ENCODE results near the gene PAX5.

PAX5 gene

DNA sequence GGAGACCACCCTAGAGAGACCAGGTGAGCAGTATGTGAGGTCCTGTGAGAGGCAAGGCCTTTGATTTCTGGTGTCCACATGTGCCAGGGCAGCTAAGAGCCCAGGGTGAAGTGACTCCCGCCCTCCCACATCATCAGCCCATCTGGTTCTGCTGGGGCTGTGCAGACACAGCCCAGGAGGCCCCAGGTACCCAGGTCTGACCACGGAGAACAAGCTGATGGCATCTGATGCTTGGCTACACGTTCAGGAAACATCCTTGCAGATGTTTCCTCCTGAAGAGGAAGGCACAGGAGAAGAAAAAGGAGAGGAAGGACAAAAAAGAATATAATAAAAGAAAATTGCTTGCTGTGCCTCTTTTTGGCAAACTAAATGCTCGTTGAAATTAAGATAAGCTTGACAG, 225.8 kb downstream of the PAX5 start:
- no peak for DNase-seq (ENCODE audit: extremely low spot score)
- ChIA-PET CTCF (no interaction called here), POLR2A (no interaction called here)
- TF ChIP-seq ARNT (IDR thresholded peaks at IDR 0.05) (no peak), ZNF384 (IDR thresholded peaks at IDR 0.05) (no peak), SP1 (IDR thresholded peaks at IDR 0.05) (no peak), PKNOX1 (IDR thresholded peaks at IDR 0.05) (no peak), L3MBTL2 (conservative IDR thresholded peaks at IDR 0.05) (no peak), BHLHE40 (IDR thresholded peaks at IDR 0.05; ENCODE audit: borderline replicate concordance) (no peak), CTBP1 (IDR thresholded peaks at IDR 0.05; ENCODE audit: borderline replicate concordance) (no peak), ELF4 (IDR thresholded peaks at IDR 0.05) (no peak), FOXM1 (IDR thresholded peaks at IDR 0.05; ENCODE audit: borderline replicate concordance) (no peak), TARDBP (IDR thresholded peaks at IDR 0.05) (no peak), NFRKB (IDR thresholded peaks at IDR 0.05) (no peak), FOXA1 (IDR thresholded peaks at IDR 0.05) (no peak), SUZ12 (IDR thresholded peaks at IDR 0.05) (no peak), FOXK2 (IDR thresholded peaks at IDR 0.05) (no peak), HDGF (IDR thresholded peaks at IDR 0.05; ENCODE audit: borderline replicate concordance) (no peak)

- TF ChIP-seq FOXM1 (IDR thresholded peaks at IDR 0.05; ENCODE audit: borderline replicate concordance) (no peak), TARDBP (IDR thresholded peaks at IDR 0.05) (no peak), BHLHE40 (IDR thresholded peaks at IDR 0.05; ENCODE audit: borderline replicate concordance) (no peak), NFRKB (IDR thresholded peaks at IDR 0.05) (no peak), HDGF (IDR thresholded peaks at IDR 0.05; ENCODE audit: borderline replicate concordance) (no peak), LEF1 (IDR thresholded peaks at IDR 0.05; ENCODE audit: borderline replicate concordance) (no peak), CTBP1 (IDR thresholded peaks at IDR 0.05; ENCODE audit: borderline replicate concordance) (no peak), SUZ12 (IDR thresholded peaks at IDR 0.05) (no peak), ZNF384 (IDR thresholded peaks at IDR 0.05) (no peak), L3MBTL2 (conservative IDR thresholded peaks at IDR 0.05) (no peak), ELF4 (IDR thresholded peaks at IDR 0.05) (no peak), FOXA1 (IDR thresholded peaks at IDR 0.05) (no peak)
- no peak for DNase-seq (ENCODE audit: extremely low spot score)
- ChIA-PET CTCF (interaction anchor here (0.6 to 1.2 kb wide), 2 partner anchors 13 to 134 kb away, joined by 3 to 5 read pairs; no protein-coding TSS in a partner anchor), POLR2A (no interaction called here)
Observed at GRCh38 chr9:36803961-36804360, 230.1 kb downstream of the PAX5 start.

GRCh38 chr9:36802201-36802920, 231.7 kb downstream of the PAX5 start:
- no peak for DNase-seq (ENCODE audit: extremely low spot score)
- ChIA-PET POLR2A (no interaction called here), CTCF (no interaction called here)
- TF ChIP-seq ARNT (IDR thresholded peaks at IDR 0.05) (no peak), HDGF (IDR thresholded peaks at IDR 0.05; ENCODE audit: borderline replicate concordance) (no peak), BHLHE40 (IDR thresholded peaks at IDR 0.05; ENCODE audit: borderline replicate concordance) (no peak), SP1 (IDR thresholded peaks at IDR 0.05) (no peak), L3MBTL2 (conservative IDR thresholded peaks at IDR 0.05) (no peak), FOXA1 (IDR thresholded peaks at IDR 0.05) (no peak)

- CTCF ChIA-PET: interaction anchor here (1.2 kb wide), 2 partner anchors 55 to 72 kb away, joined by 3 to 6 read pairs; no protein-coding TSS in a partner anchor
- POLR2A ChIA-PET: no interaction called here
- no peak for DNase-seq (ENCODE audit: extremely low spot score)
- TF ChIP-seq FOXM1 (IDR thresholded peaks at IDR 0.05; ENCODE audit: borderline replicate concordance) (no peak), FOXA1 (IDR thresholded peaks at IDR 0.05) (no peak)
Observed at GRCh38 chr9:36800455-36800854, 233.6 kb downstream of the PAX5 start.

GRCh38 chr9:36798350-36799065, 235.6 kb downstream of the PAX5 start:
- ChIA-PET CTCF (interaction anchor here (1.0 kb wide), 1 partner anchor 117 kb away, joined by 3 read pairs; no protein-coding TSS in a partner anchor), POLR2A (no interaction called here)
- DNase-seq (ENCODE audit: extremely low spot score): peak; percentile 56
- no peak for TF ChIP-seq FOXA1 (IDR thresholded peaks at IDR 0.05)

- no peak for DNase-seq (ENCODE audit: extremely low spot score)
- no peak for TF ChIP-seq TARDBP (IDR thresholded peaks at IDR 0.05)
- no peak for TF ChIP-seq FOXK2 (IDR thresholded peaks at IDR 0.05)
- no peak for TF ChIP-seq SUZ12 (IDR thresholded peaks at IDR 0.05)
- TF ChIP-seq HDGF (IDR thresholded peaks at IDR 0.05; ENCODE audit: borderline replicate concordance): no peak
- no peak for TF ChIP-seq ELF4 (IDR thresholded peaks at IDR 0.05)
- TF ChIP-seq CTBP1 (IDR thresholded peaks at IDR 0.05; ENCODE audit: borderline replicate concordance): no peak
- no peak for TF ChIP-seq PKNOX1 (IDR thresholded peaks at IDR 0.05)
- TF ChIP-seq ZNF384 (IDR thresholded peaks at IDR 0.05): no peak
- no peak for TF ChIP-seq ARNT (IDR thresholded peaks at IDR 0.05)
- no peak for TF ChIP-seq NFRKB (IDR thresholded peaks at IDR 0.05)
- no peak for TF ChIP-seq LEF1 (IDR thresholded peaks at IDR 0.05; ENCODE audit: borderline replicate concordance)
- no peak for TF ChIP-seq FOXA1 (IDR thresholded peaks at IDR 0.05)
- no peak for TF ChIP-seq L3MBTL2 (conservative IDR thresholded peaks at IDR 0.05)
- TF ChIP-seq BHLHE40 (IDR thresholded peaks at IDR 0.05; ENCODE audit: borderline replicate concordance): no peak
- TF ChIP-seq SP1 (IDR thresholded peaks at IDR 0.05): no peak
- no peak for TF ChIP-seq FOXM1 (IDR thresholded peaks at IDR 0.05; ENCODE audit: borderline replicate concordance)
- ChIA-PET POLR2A (no interaction called here), CTCF (no interaction called here)
Observed at GRCh38 chr9:36797471-36798220, 236.4 kb downstream of the PAX5 start.
